Peyer's patch (tissue), 4 donors: ENCODE measurements around the gene HES5.
A peak's percentile ranks its signal among the peaks of the same experiment; 100 is the strongest.

Source experiments
- POLR2A ChIP-seq, 2 donors: fragments of 450-650 bp; IDR thresholded peaks; one replicate each; pipeline ENCODE4 v1.5.1; 2017; ENCODE audit warnings: antibody characterized with exemption in 2 of 2, mild to moderate bottlenecking in 2 of 2, moderate library complexity in 2 of 2
- TF ChIP-seq, protein P1 (sequence below), 6 experiments: fragments of 450-650 bp in 4 of 6; fragments of 200-600 bp in 2 of 6; sonication (generic) in 1 of 6; IDR thresholded peaks; one replicate each; pipeline ENCODE4 v1.5.1; 2017 to 2019; ENCODE audit warnings: antibody characterized with exemption in 6 of 6, mild to moderate bottlenecking in 3 of 6, moderate library complexity in 1 of 6

- TF ChIP-seq, protein P1, sequence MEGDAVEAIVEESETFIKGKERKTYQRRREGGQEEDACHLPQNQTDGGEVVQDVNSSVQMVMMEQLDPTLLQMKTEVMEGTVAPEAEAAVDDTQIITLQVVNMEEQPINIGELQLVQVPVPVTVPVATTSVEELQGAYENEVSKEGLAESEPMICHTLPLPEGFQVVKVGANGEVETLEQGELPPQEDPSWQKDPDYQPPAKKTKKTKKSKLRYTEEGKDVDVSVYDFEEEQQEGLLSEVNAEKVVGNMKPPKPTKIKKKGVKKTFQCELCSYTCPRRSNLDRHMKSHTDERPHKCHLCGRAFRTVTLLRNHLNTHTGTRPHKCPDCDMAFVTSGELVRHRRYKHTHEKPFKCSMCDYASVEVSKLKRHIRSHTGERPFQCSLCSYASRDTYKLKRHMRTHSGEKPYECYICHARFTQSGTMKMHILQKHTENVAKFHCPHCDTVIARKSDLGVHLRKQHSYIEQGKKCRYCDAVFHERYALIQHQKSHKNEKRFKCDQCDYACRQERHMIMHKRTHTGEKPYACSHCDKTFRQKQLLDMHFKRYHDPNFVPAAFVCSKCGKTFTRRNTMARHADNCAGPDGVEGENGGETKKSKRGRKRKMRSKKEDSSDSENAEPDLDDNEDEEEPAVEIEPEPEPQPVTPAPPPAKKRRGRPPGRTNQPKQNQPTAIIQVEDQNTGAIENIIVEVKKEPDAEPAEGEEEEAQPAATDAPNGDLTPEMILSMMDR (IDR thresholded peaks at IDR 0.05): no peak
- peak; percentile 47 to 71 for TF ChIP-seq POLR2A (IDR thresholded peaks at IDR 0.05)
These were observed 27.7 kb upstream of the HES5 start for GRCh38 chr1:2557482-2558400.
